Erythroblast (primary cell): ENCODE data around the gene PPP1R18.
A peak's percentile ranks its signal among the peaks of the same experiment; 100 is the strongest.

Source experiments
- GATA1 ChIP-seq: IDR thresholded peaks from 2 replicates; pipeline ENCODE4 v1.6.1; 2011; ENCODE audit warnings: low read depth, mild to moderate bottlenecking, control low read depth, low read length, moderate library complexity
- POLR2A ChIP-seq: IDR thresholded peaks from 2 replicates; pipeline ENCODE4 v1.6.1; 2011; ENCODE audit warnings: mild to moderate bottlenecking, low read length

DNA sequence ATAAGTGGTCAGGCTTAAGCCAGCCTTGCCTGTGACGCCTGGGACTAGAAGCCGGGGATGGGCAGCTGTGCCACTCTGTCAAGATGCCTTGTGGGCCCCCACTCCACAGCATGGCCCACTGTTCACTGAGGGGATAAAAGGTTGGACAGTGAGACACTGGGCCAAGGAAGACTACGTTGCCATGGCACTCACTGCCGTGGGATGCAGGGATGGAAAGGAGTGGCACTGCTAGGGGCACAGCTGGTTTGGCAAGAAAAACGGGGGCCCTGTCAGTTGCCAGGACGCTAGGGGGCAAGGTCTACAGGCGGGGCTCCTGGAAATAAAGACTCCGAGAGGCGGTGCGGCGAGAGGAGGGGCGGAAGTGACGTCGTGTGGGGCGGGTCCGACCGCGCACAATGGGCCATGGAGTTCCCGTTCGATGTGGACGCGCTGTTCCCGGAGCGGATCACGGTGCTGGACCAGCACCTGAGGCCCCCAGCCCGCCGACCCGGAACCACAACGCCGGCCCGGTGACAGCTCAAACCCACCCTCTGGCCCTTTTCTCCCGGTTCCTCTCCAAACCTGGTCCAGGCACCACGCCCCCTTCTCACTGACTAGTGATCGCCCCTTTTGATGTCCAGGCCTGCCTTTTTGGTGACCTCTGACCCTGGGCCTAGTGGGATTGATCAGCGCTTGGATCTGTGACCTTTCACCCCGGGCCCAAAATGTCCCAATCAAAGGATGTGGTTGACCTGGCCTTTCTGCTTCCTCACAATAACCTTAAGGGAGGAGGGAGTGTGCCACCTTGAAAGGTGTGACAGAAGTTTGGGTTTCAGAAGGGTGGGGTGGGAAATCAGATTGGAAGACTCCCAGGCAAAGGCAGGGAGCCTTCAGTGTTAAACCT is 59.7 kb downstream of the PPP1R18 start, which contains the start of gene ATAT1:
- TF ChIP-seq POLR2A (peak; percentile 76), GATA1 (no peak)
